SH-SY5Y (cell line): ENCODE results near the gene SLC1A5.

Source experiments
- GATA2 ChIP-seq: IDR thresholded peaks from 2 replicates; pipeline ENCODE4 v1.6.1; 2011; ENCODE audit warnings: mild to moderate bottlenecking, low read depth, low read length
- GATA3 ChIP-seq: IDR thresholded peaks from 2 replicates; pipeline ENCODE4 v1.6.1; 2011; ENCODE audit warnings: low read depth, mild to moderate bottlenecking, low read length, moderate library complexity

The SLC1A5 gene

DNA sequence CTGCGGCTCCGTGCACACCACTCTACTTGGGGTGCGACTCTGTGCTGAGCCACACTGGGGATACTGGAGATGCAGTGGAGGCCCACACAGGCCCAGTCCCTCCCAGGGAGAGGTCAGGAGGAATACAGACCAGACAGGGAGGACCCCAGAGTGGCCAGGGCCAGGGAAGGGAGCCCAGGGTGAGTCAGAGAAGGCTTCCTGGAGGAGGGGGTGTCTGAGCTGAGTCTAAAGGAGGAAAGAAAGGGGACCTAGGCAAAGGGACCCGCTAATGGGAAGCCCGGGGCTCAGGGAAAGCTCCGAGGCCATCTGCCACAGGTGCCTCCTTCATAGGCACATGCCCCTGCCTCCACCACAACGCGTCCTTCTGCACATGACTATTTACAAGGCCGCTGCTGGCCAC lies 58.2 kb downstream of the SLC1A5 start:
- TF ChIP-seq GATA3 (no peak), GATA2 (no peak)

DNA sequence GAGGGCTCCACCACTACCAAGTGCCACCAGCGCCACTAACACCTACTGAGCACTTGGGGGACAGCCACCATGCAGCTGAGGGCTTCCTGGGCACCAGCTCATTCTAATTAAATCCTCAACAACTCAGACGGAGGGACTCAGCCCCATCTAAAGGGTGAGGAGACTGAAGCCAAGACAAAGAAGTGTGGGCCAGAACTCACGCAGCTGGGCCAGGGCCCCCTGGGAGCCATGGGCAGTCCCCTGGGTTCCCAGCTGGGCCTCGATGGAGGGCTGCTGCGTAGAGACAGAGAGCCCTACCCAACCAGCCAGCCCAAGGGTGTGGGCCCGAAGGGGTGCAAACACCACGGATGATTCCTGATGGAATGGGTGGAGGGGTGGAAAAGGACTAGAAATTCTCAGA lies 58.7 kb downstream of the SLC1A5 start:
- TF ChIP-seq GATA3 (no peak), GATA2 (no peak)

DNA sequence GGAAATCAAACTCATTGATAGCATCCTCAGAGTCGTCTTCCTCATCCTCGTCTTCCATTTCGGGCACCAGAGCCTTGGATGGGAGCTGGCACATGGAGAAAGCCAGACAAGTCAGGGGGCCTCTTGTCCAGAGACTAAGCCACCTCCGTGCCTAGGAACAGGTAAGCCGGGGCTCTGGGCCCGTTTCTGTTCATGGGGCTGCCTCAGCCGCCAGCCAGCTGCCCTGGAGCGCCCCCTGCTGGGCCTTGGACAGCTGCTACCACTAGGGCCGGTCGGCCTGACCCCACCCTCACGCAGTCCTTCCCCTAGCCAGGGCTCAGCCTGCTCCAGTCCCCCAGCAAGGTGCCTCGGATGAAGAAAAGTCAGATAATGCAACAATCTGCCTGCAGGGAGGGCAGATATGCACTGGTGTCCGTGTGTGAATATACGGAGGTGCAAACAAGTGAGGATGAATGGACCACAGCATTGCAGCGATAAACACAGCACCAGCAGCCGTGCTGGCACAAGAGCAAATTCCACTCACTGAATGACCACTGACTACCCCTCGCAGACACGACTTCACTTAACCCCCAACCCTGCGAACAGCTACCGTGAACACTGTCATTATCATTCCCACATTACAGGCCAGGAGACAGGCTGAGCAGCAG lies 59.6 kb downstream of the SLC1A5 start:
- TF ChIP-seq GATA2 (no peak), GATA3 (no peak)

GRCh38 chr19:46728208-46728607 lies 60.2 kb downstream of the SLC1A5 start:
- TF ChIP-seq GATA3 (no peak), GATA2 (no peak)

- TF ChIP-seq GATA2 (no peak), GATA3 (no peak)
These were observed 60.6 kb downstream of the SLC1A5 start for GRCh38 chr19:46727757-46728156.

DNA sequence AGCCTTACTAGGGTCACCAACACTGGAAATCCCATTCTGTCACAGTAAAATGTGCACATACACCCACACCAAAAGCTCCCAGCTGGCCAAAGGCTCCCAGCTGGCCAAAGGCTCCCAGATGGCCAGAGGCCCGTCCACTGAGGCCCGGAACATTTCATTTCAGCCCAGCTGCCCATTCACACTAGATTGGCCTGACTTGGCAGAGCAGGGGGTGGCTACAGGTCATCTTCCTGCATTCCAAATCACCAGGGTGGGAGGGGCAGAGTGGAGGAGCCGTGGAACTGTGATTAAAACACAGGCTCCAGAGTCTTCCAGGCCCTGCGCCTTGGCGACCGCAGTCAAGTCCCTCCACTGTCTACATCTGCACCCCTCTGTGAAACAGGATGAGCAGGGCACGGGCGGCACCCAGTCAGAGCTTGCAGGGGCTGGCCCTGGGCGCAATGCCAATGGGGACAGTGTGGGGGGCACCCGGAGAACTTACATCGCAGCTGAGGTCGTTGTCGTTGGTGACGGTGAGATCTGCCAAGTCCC lies 61.4 kb downstream of the SLC1A5 start:
- TF ChIP-seq GATA3 (no peak), GATA2 (no peak)

GRCh38 chr19:46726551-46726950 lies 61.8 kb downstream of the SLC1A5 start:
- TF ChIP-seq GATA2, result no peak
- no peak for TF ChIP-seq GATA3

DNA sequence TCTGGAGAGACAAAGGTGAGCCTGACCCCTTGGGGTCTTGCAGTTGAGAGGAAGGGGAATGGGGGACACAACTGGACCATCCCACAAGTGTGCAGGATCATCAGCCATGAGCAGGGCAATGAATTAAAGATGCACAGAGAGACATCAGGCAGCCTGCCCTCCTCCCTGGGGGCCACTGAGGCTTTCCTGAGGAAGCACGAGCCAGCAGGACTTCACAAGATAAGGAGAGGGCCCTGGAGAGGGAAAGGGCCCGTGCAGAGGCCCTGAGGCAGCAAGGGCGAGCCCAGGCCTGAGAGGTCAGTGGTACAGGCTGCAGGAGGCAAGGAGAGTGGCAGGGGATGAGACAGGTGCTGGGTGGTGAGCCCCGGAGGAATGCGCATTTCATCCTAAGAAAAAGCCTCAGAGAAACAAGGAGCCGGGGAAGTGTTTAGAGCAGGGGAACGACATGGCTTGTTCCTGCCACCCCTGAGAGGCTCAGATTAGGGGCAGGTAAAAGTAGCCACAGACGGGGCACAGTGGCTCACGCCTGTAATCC lies 62.5 kb downstream of the SLC1A5 start:
- TF ChIP-seq GATA3 (no peak), GATA2 (no peak)

GRCh38 chr19:46725036-46725820 lies 63.2 kb downstream of the SLC1A5 start:
- TF ChIP-seq GATA3 (no peak), GATA2 (no peak)
